D721Med (cell line): ENCODE results near the gene DLGAP1.

Experiments
- DNase-seq: peaks from one replicate; pipeline ENCODE4 v3.0.0; 2011; ENCODE audit warnings: low spot score; ENCODE audit not compliant: insufficient read length
- FAIRE-seq: peaks from 2 replicates; lab custom pipeline; 2011; peaks lifted over from hg19 to GRCh38; lab: Jason Lieb, UNC
- TF ChIP-seq, protein P1 (sequence below): IDR thresholded peaks from 2 replicates; pipeline ENCODE4 v1.5.1; 2012; ENCODE audit warnings: mild to moderate bottlenecking, control low read depth; ENCODE audit not compliant: insufficient read depth; ENCODE audit errors: missing control alignments

Gene DLGAP1

DNA sequence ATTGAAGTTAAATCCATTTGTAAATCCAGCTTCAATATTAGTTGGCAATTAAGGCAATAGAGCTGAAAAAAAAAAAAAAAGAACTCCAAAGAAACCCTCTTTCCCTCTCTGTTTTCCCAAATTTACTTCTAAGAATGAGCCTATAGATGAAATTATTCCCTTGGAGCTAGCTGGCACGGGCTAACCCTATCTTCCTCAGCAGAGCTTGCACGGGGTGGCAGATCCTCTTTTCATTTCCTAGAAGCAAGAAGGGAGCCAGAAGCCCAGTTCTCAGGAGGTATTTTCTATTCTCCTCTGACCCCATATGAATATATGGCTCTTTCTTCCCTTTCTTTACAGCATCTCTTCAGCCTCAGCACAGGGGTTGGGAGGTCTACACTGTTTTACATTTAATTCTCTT, 579.1 kb downstream of the DLGAP1 start:
- DNase-seq (no peak), FAIRE-seq (no peak)
- TF ChIP-seq, protein P1, sequence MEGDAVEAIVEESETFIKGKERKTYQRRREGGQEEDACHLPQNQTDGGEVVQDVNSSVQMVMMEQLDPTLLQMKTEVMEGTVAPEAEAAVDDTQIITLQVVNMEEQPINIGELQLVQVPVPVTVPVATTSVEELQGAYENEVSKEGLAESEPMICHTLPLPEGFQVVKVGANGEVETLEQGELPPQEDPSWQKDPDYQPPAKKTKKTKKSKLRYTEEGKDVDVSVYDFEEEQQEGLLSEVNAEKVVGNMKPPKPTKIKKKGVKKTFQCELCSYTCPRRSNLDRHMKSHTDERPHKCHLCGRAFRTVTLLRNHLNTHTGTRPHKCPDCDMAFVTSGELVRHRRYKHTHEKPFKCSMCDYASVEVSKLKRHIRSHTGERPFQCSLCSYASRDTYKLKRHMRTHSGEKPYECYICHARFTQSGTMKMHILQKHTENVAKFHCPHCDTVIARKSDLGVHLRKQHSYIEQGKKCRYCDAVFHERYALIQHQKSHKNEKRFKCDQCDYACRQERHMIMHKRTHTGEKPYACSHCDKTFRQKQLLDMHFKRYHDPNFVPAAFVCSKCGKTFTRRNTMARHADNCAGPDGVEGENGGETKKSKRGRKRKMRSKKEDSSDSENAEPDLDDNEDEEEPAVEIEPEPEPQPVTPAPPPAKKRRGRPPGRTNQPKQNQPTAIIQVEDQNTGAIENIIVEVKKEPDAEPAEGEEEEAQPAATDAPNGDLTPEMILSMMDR: no peak

DNA sequence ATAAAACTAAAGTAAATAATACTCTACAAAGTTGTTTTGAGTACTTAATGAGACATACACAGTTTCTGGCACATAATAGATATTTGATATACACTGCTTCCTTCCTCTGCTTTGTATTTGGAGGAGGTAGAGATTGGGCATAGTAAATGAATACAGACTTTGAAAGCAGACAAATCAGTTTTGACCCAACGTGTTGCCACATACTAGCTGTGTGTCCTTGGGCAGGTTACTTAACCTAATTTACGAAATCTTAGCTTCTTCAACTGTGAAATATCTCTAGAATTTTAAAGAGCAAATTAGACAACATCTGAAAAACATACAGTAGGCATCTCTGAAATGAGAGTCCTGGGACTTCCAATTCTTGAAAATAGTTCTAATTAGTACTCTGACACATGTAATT, 579.7 kb downstream of the DLGAP1 start:
- no peak for DNase-seq
- TF ChIP-seq, protein P1: no peak
- no peak for FAIRE-seq

- TF ChIP-seq, protein P1: no peak
- DNase-seq (no peak), FAIRE-seq (peak; percentile 25)
These were observed 580.5 kb downstream of the DLGAP1 start for GRCh38 chr18:3874581-3874980.

DNA sequence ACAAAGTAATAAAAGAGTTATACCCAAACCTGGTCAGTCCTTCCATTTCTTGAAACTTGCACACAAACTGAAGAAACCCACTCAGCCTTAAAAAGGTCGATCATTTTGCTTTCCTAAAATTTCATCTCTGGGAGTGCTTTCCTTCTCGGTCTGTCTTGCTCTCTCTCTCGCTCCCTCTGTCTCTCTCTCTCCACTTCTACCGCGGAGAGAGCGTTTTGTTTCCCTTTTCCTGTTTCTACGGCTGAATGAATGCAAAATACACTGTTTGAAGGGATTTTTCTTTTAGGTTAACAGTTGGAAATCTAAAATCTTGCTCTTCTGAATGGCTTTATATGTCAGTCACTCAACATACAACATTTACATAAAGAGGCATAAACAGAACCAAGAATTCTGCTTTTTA, 581.0 kb downstream of the DLGAP1 start:
- DNase-seq: no peak
- FAIRE-seq: no peak
- TF ChIP-seq, protein P1: no peak

GRCh38 chr18:3873698-3874097, 581.4 kb downstream of the DLGAP1 start:
- TF ChIP-seq, protein P1: no peak
- peak; percentile 94 for FAIRE-seq
- DNase-seq: no peak

DNA sequence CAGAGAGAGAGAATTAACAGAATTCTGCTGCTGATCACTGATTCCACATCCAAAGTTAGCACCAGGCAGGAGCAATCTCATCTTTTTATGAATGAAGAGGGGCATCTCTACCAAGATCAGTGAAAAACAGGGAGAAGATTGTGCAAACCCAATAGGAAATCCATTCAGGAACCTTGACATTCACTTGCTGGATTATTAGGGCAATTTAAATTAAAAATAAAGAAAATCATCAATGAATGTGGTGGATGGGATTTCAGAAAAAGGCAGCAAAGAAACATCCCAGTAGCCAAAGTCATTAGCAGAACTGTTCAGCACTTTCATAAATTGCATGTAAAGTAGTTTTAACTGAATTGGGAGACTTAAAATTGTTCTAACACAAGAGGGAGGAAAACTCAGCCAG, 581.9 kb downstream of the DLGAP1 start:
- TF ChIP-seq, protein P1: no peak
- FAIRE-seq (no peak), DNase-seq (no peak)

GRCh38 chr18:3872641-3873040, 582.5 kb downstream of the DLGAP1 start:
- DNase-seq: no peak

More at GRCh38 chr18:3872641-3873040, 582.5 kb downstream of the DLGAP1 start:
- peak; percentile 6 for FAIRE-seq
- TF ChIP-seq, protein P1: no peak
